HepG2 (cell line): ENCODE measurements around the gene TMF1. TPM values are rescaled to one million over a fixed set of nuclear protein-coding genes. Genes with fewer than 3 reads are reported as not detected.

ENCODE experiments used
- CAMTA2 ChIP-seq: sonication (generic); formaldehyde crosslinking; IDR thresholded peaks from 2 replicates; pipeline ENCODE4 v1.4.0; 2020; ENCODE audit warnings: mild to moderate bottlenecking, missing genetic modification reagents, borderline replicate concordance
- DMAP1 ChIP-seq: IDR thresholded peaks from 2 replicates; pipeline ENCODE4 v1.6.1; 2016
- HMG20A ChIP-seq: IDR thresholded peaks from 2 replicates; pipeline ENCODE4 v1.6.1; 2016; ENCODE audit warnings: borderline replicate concordance
- ISX ChIP-seq: sonication (generic); formaldehyde crosslinking; conservative IDR thresholded peaks from 2 replicates; pipeline ENCODE4 v1.5.0; 2020; ENCODE audit warnings: missing genetic modification reagents
- MYC ChIP-seq: sonication (generic); formaldehyde crosslinking; IDR thresholded peaks from 2 replicates; pipeline ENCODE4 v1.9.0; 2021; ENCODE audit warnings: missing genetic modification reagents, borderline replicate concordance
- NFRKB ChIP-seq: fragments of 450-650 bp; IDR thresholded peaks from 2 replicates; pipeline ENCODE4 v1.6.1; 2017
- NR2F6 ChIP-seq, 2 experiments: IDR thresholded peaks; 2 replicates each; pipeline ENCODE4 v1.6.1; 2016; ENCODE audit warnings: antibody characterized with exemption in 1 of 2, mild to moderate bottlenecking in 1 of 2
- PRMT3 ChIP-seq: sonication (generic); formaldehyde crosslinking; IDR thresholded peaks from 2 replicates; pipeline ENCODE4 v1.8.1; 2022; ENCODE audit warnings: low read depth, mild to moderate bottlenecking, moderate library complexity, missing genetic modification reagents, borderline replicate concordance
- RFX1 ChIP-seq: fragments of 450-650 bp; IDR thresholded peaks from 2 replicates; pipeline ENCODE4 v1.6.1; 2017
- RFXAP ChIP-seq: sonication (generic); formaldehyde crosslinking; IDR thresholded peaks from 2 replicates; pipeline ENCODE4 v1.4.0; 2020; ENCODE audit warnings: missing genetic modification reagents, borderline replicate concordance
- SIN3B ChIP-seq: fragments of 150-350 bp; IDR thresholded peaks from 2 replicates; pipeline ENCODE4 v1.6.1; 2014; ENCODE audit warnings: low read length
- TGIF2 ChIP-seq: IDR thresholded peaks from 2 replicates; pipeline ENCODE4 v1.6.1; 2016; ENCODE audit warnings: control low read depth, missing compliant biosample characterization
- TMF1 ChIP-seq: sonication (generic); formaldehyde crosslinking; IDR thresholded peaks from 2 replicates; pipeline ENCODE4 v1.8.1; 2022; ENCODE audit warnings: low read depth, missing genetic modification reagents
- ZNF260 ChIP-seq: sonication (generic); formaldehyde crosslinking; IDR thresholded peaks from 2 replicates; pipeline ENCODE4 v1.4.0; 2020; ENCODE audit warnings: missing genetic modification reagents, low read depth, mild to moderate bottlenecking, borderline replicate concordance
- ZNF282 ChIP-seq: fragments of 450-650 bp; IDR thresholded peaks from 2 replicates; pipeline ENCODE4 v1.6.1; 2018; ENCODE audit not compliant: partially characterized antibody
- ZNF317 ChIP-seq: sonication (generic); formaldehyde crosslinking; IDR thresholded peaks from 2 replicates; pipeline ENCODE4 v1.5.0; 2020; ENCODE audit warnings: mild to moderate bottlenecking, missing genetic modification reagents
- ZNF567 ChIP-seq: sonication (generic); formaldehyde crosslinking; IDR thresholded peaks from 2 replicates; pipeline ENCODE4 v1.8.1; 2023; ENCODE audit warnings: mild to moderate bottlenecking, missing genetic modification reagents, borderline replicate concordance
- ZNF607 ChIP-seq: sonication (generic); formaldehyde crosslinking; IDR thresholded peaks from 2 replicates; pipeline ENCODE4 v1.5.1; 2020; ENCODE audit warnings: missing genetic modification reagents, mild to moderate bottlenecking, borderline replicate concordance
- polyA plus RNA-seq, 8 experiments: library from polyadenylated mRNA; depleted of rRNA in 3 of 8; stranded (reverse) in 7 of 8; unstranded in 1 of 8; fragments of >200 nt; fragmentation: Illumina TruSeq in 4 of 8; extraction: Trizol in 4 of 8; gene quantifications; 2 replicates each; pipeline versions ENCODE4 v1.2.1 to v1.2.3, GENCODE V29; 2011 to 2016; ENCODE audit warnings: low read depth in 4 of 8, missing spikeins in 1 of 8, mixed read lengths in 1 of 8; ENCODE audit not compliant: insufficient read depth in 1 of 8
- total RNA-seq, 5 experiments: library from RNA; depleted of rRNA; stranded (reverse); fragments of >200 nt; fragmentation: Illumina TruSeq; extraction: Trizol; gene quantifications; 2 replicates each; pipeline ENCODE4 v1.2.3, GENCODE V29; 2016; ENCODE audit warnings: low read depth in 1 of 5
- TF ChIP-seq, protein P1 (sequence below): sonication (generic); formaldehyde crosslinking; IDR thresholded peaks from 2 replicates; pipeline ENCODE4 v1.5.0; 2020; ENCODE audit warnings: mild to moderate bottlenecking, missing genetic modification reagents, moderate library complexity
- TF ChIP-seq, protein P2 (sequence below): sonication (generic); formaldehyde crosslinking; conservative IDR thresholded peaks from 2 replicates; pipeline ENCODE4 v1.8.0; 2022; ENCODE audit warnings: missing genetic modification reagents
- TF ChIP-seq, protein P3 (sequence below): sonication (generic); formaldehyde crosslinking; IDR thresholded peaks from 2 replicates; pipeline ENCODE4 v1.4.0; 2020; ENCODE audit warnings: missing genetic modification reagents, borderline replicate concordance
- TF ChIP-seq, protein P4 (sequence below): sonication (generic); formaldehyde crosslinking; IDR thresholded peaks from 2 replicates; pipeline ENCODE4 v1.8.1; 2023; ENCODE audit warnings: mild to moderate bottlenecking, missing genetic modification reagents

Gene TMF1
- total and polyA plus RNA-seq, 2 of the 13 experiments (the other 11 are each of a cell fraction or from before 2014, with no cell fraction given), result 12.1 to 38.4 TPM

DNA sequence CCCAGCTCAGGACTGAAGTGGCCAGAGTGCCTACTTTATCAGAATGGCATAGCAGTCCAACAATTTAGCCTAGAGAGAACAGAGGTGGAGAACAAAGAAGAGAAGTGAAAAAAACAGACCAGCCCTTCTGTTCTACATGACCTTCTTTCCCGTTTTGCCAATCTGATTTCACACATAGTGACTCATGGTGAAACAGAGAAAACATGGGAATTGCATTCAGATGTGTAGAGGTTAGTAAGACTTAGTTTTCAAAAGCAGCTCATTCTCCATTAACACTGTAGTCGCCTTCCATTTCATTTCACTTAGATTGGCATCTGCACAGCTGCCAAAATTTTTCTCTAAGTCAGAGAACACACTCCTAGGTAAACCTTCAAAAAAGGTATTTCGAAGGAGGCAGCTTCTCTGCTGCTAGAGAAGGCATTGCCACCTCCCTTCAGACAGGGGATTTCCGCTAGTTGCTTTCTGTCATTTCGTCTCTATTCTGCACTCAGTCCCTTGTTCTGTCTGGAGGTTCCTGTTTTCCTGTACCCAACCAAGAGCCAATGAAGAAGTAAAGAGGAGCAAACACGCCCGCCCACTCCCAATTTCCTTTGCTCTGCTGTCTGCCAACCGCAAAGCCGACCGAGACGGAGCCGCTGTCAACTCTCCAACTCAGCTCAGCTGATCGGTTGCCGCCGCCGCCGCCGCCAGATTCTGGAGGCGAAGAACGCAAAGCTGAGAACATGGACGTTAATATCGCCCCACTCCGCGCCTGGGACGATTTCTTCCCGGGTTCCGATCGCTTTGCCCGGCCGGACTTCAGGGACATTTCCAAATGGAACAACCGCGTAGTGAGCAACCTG, 32.4 kb upstream of the TMF1 start, which contains the start of gene ARL6IP5 (continued):
- TF ChIP-seq RFXAP (CRISPR knock-in tag) (no peak), HMG20A (no peak; the same call in 1 of the 2 replicates), NR2F6 (IDR thresholded peaks at IDR 0.05) (no peak), NR2F6 (CRISPR knock-in tag; IDR thresholded peaks at IDR 0.05) (no peak; the same call in 1 of the 2 replicates), ZNF282 (no peak), ZNF317 (CRISPR knock-in tag) (no peak; the same call in 1 of the 2 replicates), MYC (CRISPR knock-in tag) (no peak; the same call in 1 of the 2 replicates), PRMT3 (CRISPR knock-in tag) (no peak), TMF1 (no peak), ISX (CRISPR knock-in tag) (no peak), SIN3B (no peak), ZNF607 (CRISPR knock-in tag) (no peak; the same call in 1 of the 2 replicates), ZNF260 (CRISPR knock-in tag) (no peak), NFRKB (no peak), CAMTA2 (no peak), TGIF2 (CRISPR knock-in tag) (peak; percentile 91; the same call in 1 of the 2 replicates), ZNF567 (CRISPR knock-in tag) (no peak), RFX1 (no peak), DMAP1 (CRISPR knock-in tag) (no peak)
- TF ChIP-seq, protein P1, sequence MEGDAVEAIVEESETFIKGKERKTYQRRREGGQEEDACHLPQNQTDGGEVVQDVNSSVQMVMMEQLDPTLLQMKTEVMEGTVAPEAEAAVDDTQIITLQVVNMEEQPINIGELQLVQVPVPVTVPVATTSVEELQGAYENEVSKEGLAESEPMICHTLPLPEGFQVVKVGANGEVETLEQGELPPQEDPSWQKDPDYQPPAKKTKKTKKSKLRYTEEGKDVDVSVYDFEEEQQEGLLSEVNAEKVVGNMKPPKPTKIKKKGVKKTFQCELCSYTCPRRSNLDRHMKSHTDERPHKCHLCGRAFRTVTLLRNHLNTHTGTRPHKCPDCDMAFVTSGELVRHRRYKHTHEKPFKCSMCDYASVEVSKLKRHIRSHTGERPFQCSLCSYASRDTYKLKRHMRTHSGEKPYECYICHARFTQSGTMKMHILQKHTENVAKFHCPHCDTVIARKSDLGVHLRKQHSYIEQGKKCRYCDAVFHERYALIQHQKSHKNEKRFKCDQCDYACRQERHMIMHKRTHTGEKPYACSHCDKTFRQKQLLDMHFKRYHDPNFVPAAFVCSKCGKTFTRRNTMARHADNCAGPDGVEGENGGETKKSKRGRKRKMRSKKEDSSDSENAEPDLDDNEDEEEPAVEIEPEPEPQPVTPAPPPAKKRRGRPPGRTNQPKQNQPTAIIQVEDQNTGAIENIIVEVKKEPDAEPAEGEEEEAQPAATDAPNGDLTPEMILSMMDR, result no peak
- TF ChIP-seq, protein P2, sequence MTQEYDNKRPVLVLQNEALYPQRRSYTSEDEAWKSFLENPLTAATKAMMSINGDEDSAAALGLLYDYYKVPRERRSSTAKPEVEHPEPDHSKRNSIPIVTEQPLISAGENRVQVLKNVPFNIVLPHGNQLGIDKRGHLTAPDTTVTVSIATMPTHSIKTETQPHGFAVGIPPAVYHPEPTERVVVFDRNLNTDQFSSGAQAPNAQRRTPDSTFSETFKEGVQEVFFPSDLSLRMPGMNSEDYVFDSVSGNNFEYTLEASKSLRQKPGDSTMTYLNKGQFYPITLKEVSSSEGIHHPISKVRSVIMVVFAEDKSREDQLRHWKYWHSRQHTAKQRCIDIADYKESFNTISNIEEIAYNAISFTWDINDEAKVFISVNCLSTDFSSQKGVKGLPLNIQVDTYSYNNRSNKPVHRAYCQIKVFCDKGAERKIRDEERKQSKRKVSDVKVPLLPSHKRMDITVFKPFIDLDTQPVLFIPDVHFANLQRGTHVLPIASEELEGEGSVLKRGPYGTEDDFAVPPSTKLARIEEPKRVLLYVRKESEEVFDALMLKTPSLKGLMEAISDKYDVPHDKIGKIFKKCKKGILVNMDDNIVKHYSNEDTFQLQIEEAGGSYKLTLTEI (CRISPR knock-in tag), result no peak
- TF ChIP-seq, protein P3, sequence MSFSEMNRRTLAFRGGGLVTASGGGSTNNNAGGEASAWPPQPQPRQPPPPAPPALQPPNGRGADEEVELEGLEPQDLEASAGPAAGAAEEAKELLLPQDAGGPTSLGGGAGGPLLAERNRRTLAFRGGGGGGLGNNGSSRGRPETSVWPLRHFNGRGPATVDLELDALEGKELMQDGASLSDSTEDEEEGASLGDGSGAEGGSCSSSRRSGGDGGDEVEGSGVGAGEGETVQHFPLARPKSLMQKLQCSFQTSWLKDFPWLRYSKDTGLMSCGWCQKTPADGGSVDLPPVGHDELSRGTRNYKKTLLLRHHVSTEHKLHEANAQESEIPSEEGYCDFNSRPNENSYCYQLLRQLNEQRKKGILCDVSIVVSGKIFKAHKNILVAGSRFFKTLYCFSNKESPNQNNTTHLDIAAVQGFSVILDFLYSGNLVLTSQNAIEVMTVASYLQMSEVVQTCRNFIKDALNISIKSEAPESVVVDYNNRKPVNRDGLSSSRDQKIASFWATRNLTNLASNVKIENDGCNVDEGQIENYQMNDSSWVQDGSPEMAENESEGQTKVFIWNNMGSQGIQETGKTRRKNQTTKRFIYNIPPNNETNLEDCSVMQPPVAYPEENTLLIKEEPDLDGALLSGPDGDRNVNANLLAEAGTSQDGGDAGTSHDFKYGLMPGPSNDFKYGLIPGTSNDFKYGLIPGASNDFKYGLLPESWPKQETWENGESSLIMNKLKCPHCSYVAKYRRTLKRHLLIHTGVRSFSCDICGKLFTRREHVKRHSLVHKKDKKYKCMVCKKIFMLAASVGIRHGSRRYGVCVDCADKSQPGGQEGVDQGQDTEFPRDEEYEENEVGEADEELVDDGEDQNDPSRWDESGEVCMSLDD (CRISPR knock-in tag), result no peak
- TF ChIP-seq, protein P4, sequence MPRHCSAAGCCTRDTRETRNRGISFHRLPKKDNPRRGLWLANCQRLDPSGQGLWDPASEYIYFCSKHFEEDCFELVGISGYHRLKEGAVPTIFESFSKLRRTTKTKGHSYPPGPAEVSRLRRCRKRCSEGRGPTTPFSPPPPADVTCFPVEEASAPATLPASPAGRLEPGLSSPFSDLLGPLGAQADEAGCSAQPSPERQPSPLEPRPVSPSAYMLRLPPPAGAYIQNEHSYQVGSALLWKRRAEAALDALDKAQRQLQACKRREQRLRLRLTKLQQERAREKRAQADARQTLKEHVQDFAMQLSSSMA (CRISPR knock-in tag), result no peak
